SU-DHL-6 (cell line): ENCODE data around the gene TNS3.
A peak's percentile ranks its signal among the peaks of the same experiment; 100 is the strongest.

Experiments used
- H2AFZ ChIP-seq: fragments of 200-600 bp; sonication (generic); 2 replicates; pipeline ENCODE4 v1.6.1; 2014; ENCODE audit warnings: low read depth, mild to moderate bottlenecking, moderate library complexity, mixed read lengths, antibody characterized with exemption, low read length; ENCODE audit not compliant: severe bottlenecking
- H3F3A ChIP-seq: fragments of 200-600 bp; shearing (Covaris generic); 2 replicates; pipeline ENCODE4 v1.6.0; 2016; ENCODE audit warnings: antibody characterized with exemption, mild to moderate bottlenecking; ENCODE audit not compliant: insufficient read depth
- H3K27ac ChIP-seq: fragments of 200-600 bp; sonication (generic); 2 replicates; pipeline ENCODE4 v1.5.1; 2016; ENCODE audit warnings: low read depth, mild to moderate bottlenecking, low read length, moderate library complexity, mixed read lengths
- H3K27me3 ChIP-seq: fragments of 200-600 bp; sonication (generic), shearing (Covaris generic); 2 replicates; pipeline ENCODE4 v1.6.0; 2014; ENCODE audit warnings: mild to moderate bottlenecking, low read length
- H3K36me3 ChIP-seq: fragments of 200-600 bp; sonication (generic); 2 replicates; pipeline ENCODE4 v1.6.1; 2014; ENCODE audit warnings: mild to moderate bottlenecking, low read length, mixed read lengths
- H3K4me2 ChIP-seq: fragments of 300-600, 200-600 bp; shearing (Covaris generic), sonication (generic); 2 replicates; pipeline ENCODE4 v1.6.0; 2014; ENCODE audit warnings: low read length, low read depth, mild to moderate bottlenecking; ENCODE audit not compliant: poor library complexity, severe bottlenecking
- H3K4me3 ChIP-seq: fragments of 200-600 bp; sonication (generic); 2 replicates; pipeline ENCODE4 v1.5.1; 2014; ENCODE audit warnings: antibody characterized with exemption, low read length, mild to moderate bottlenecking, mixed read lengths; ENCODE audit not compliant: insufficient read depth, poor library complexity, severe bottlenecking
- H3K79me2 ChIP-seq: fragments of 200-600 bp; sonication (generic); 2 replicates; pipeline ENCODE4 v1.6.1; 2014; ENCODE audit warnings: mild to moderate bottlenecking, low read length, moderate library complexity; ENCODE audit not compliant: insufficient read depth
- H3K9ac ChIP-seq: fragments of 200-600 bp; sonication (generic); 2 replicates; pipeline ENCODE4 v1.7.0; 2014; ENCODE audit warnings: mild to moderate bottlenecking, low read length
- H3K9me2 ChIP-seq: fragments of 200-600 bp; sonication (generic); replicated peaks from 2 replicates; pipeline ENCODE4 v1.6.1; 2014; ENCODE audit warnings: low read length; ENCODE audit not compliant: insufficient read depth
- H3K9me3 ChIP-seq: fragments of 200-600 bp; sonication (generic); 2 replicates; pipeline ENCODE4 v1.6.1; 2014; ENCODE audit warnings: low read length, mixed read lengths; ENCODE audit not compliant: insufficient read depth
- H4K20me1 ChIP-seq: fragments of 200-600 bp; sonication (generic); 2 replicates; pipeline ENCODE4 v1.6.1; 2014; ENCODE audit warnings: low read depth, mild to moderate bottlenecking, antibody characterized with exemption, low read length, moderate library complexity, mixed read lengths
- EZH2phosphoT487 ChIP-seq: fragments of 200-600 bp; sonication (generic), shearing (Covaris generic); conservative IDR thresholded peaks from 2 replicates; pipeline ENCODE4 v1.6.1; 2018; ENCODE audit warnings: mild to moderate bottlenecking, antibody characterized with exemption, low read length, moderate library complexity, mixed read lengths
- TF ChIP-seq, protein P1 (sequence below): fragments of 200-600 bp; sonication (generic); IDR thresholded peaks from one replicate; pipeline ENCODE4 v1.5.1; 2017; ENCODE audit warnings: antibody characterized with exemption, mild to moderate bottlenecking, low read length, moderate library complexity; ENCODE audit not compliant: insufficient read depth, poor library complexity, severe bottlenecking

Gene TNS3

GRCh38 chr7:47480576-47481538, 101.1 kb downstream of the TNS3 start:
- TF ChIP-seq EZH2phosphoT487 = no peak
- TF ChIP-seq, protein P1, sequence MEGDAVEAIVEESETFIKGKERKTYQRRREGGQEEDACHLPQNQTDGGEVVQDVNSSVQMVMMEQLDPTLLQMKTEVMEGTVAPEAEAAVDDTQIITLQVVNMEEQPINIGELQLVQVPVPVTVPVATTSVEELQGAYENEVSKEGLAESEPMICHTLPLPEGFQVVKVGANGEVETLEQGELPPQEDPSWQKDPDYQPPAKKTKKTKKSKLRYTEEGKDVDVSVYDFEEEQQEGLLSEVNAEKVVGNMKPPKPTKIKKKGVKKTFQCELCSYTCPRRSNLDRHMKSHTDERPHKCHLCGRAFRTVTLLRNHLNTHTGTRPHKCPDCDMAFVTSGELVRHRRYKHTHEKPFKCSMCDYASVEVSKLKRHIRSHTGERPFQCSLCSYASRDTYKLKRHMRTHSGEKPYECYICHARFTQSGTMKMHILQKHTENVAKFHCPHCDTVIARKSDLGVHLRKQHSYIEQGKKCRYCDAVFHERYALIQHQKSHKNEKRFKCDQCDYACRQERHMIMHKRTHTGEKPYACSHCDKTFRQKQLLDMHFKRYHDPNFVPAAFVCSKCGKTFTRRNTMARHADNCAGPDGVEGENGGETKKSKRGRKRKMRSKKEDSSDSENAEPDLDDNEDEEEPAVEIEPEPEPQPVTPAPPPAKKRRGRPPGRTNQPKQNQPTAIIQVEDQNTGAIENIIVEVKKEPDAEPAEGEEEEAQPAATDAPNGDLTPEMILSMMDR = no peak
- Histone ChIP-seq H3K9me2 (no peaks in the 10 kb centered on the region), H3K27ac (peak overlapping the region; percentile 34), H2AFZ (no peak overlapping the region), H3K4me3 (no peak overlapping the region), H3K27me3 (no peaks in the 10 kb centered on the region), H3F3A (no peaks in the 10 kb centered on the region), H3K9ac (no peak overlapping the region), H3K9me3 (no peaks in the 10 kb centered on the region), H4K20me1 (no peaks in the 10 kb centered on the region), H3K79me2 (peaks cover 49% of the 10 kb centered on the region; the same call in 1 of the 2 replicates), H3K4me2 (peak overlapping the region; percentile 5), H3K36me3 (no peaks in the 10 kb centered on the region)

GRCh38 chr7:47479821-47480575, 101.9 kb downstream of the TNS3 start:
- H3K9ac ChIP-seq = no peak overlapping the region
- no peak overlapping the region for H3K4me3 ChIP-seq
- peaks cover 51% of the 10 kb centered on the region; the same call in 1 of the 2 replicates for H3K79me2 ChIP-seq

GRCh38 chr7:47478926-47479711, 102.8 kb downstream of the TNS3 start:
- H3K4me3 ChIP-seq = no peak overlapping the region
- H3K9ac ChIP-seq = no peak overlapping the region
- H3F3A ChIP-seq = peaks cover under 1% of the 10 kb centered on the region; the same call in 1 of the 2 replicates
- peaks cover 51% of the 10 kb centered on the region; the same call in 1 of the 2 replicates for H3K79me2 ChIP-seq
- no peaks in the 10 kb centered on the region for H3K36me3 ChIP-seq
- TF ChIP-seq EZH2phosphoT487 = no peak
- TF ChIP-seq, protein P1 = no peak
- H3K4me2 ChIP-seq = no peak overlapping the region
- H2AFZ ChIP-seq = no peak overlapping the region
- H3K9me2 ChIP-seq = no peaks in the 10 kb centered on the region
- H4K20me1 ChIP-seq = no peaks in the 10 kb centered on the region
- no peaks in the 10 kb centered on the region for H3K9me3 ChIP-seq
- H3K27me3 ChIP-seq = no peaks in the 10 kb centered on the region
- no peak overlapping the region for H3K27ac ChIP-seq

More at GRCh38 chr7:47479821-47480575, 101.9 kb downstream of the TNS3 start:
- no peaks in the 10 kb centered on the region for H3K9me2 ChIP-seq
- no peaks in the 10 kb centered on the region for H3K36me3 ChIP-seq
- no peak overlapping the region for H3K4me2 ChIP-seq
- H4K20me1 ChIP-seq = no peaks in the 10 kb centered on the region
- H3K27me3 ChIP-seq = no peaks in the 10 kb centered on the region
- TF ChIP-seq EZH2phosphoT487 = no peak
- TF ChIP-seq, protein P1 = no peak
- no peaks in the 10 kb centered on the region for H3K9me3 ChIP-seq
- no peak overlapping the region for H2AFZ ChIP-seq
- no peaks in the 10 kb centered on the region for H3F3A ChIP-seq
- H3K27ac ChIP-seq = peak overlapping the region; percentile 34
